Transverse colon (tissue), 4 donors: Measurements from ENCODE around the gene TAL1.

Experiments
- CTCF ChIP-seq, 5 experiments: fragments of 200-600 bp in 3 of 5; fragments of 450-650 bp in 2 of 5; sonication (generic) in 3 of 5; IDR thresholded peaks; 1 replicate in 2 of 5; 2 replicates in 3 of 5; pipeline ENCODE4 v1.5.1; 2016 to 2017; ENCODE audit warnings: antibody characterized with exemption in 5 of 5, inconsistent platforms in 3 of 5, mild to moderate bottlenecking in 2 of 5, moderate library complexity in 1 of 5
- EP300 ChIP-seq: sonication (generic); formaldehyde crosslinking; IDR thresholded peaks from one replicate; pipeline ENCODE4 v1.6.1; 2017; ENCODE audit warnings: antibody characterized with exemption, low read depth
- POLR2A ChIP-seq: fragments of 450-650 bp; IDR thresholded peaks from one replicate; pipeline ENCODE4 v1.6.1; 2016; ENCODE audit warnings: antibody characterized with exemption, mild to moderate bottlenecking, moderate library complexity
- POLR2AphosphoS5 ChIP-seq, 3 donors: sonication (generic); formaldehyde crosslinking; IDR thresholded peaks; one replicate each; pipeline ENCODE4 v1.6.1; 2016; ENCODE audit warnings: antibody characterized with exemption in 3 of 3

- no peak for TF ChIP-seq CTCF (IDR thresholded peaks at IDR 0.05)
- no peak for TF ChIP-seq EP300
- TF ChIP-seq POLR2A: no peak
- no peak for TF ChIP-seq POLR2AphosphoS5 (IDR thresholded peaks at IDR 0.05)
Measured at GRCh38 chr1:47223174-47223920, 8.7 kb downstream of the TAL1 start.
